HCT116 (cell line): Measurements from ENCODE around the gene CPEB3.

Experiments used
- CEBPB ChIP-seq: IDR thresholded peaks from 2 replicates; pipeline ENCODE4 v1.6.1; 2012; ENCODE audit warnings: low read depth
- EZH2 ChIP-seq: fragments of 200-600 bp; sonication (generic); IDR thresholded peaks from 2 replicates; pipeline ENCODE4 v1.6.1; 2017; ENCODE audit warnings: antibody characterized with exemption, mixed run types
- JUND ChIP-seq: IDR thresholded peaks from 2 replicates; pipeline ENCODE4 v1.6.1; 2012
- ZFX ChIP-seq: fragments of 450-650 bp; IDR thresholded peaks from 2 replicates; pipeline ENCODE4 v1.6.1; 2017
- TF ChIP-seq, protein P1 (sequence below), 3 experiments: fragments of 200-600 bp in 1 of 3; sonication (generic) in 1 of 3; IDR thresholded peaks in 2 of 3; conservative IDR thresholded peaks in 1 of 3; 2 replicates each; pipeline ENCODE4 v1.5.1; 2012 to 2017; ENCODE audit warnings: low read depth in 2 of 3, low read length in 2 of 3, antibody characterized with exemption in 1 of 3, borderline replicate concordance in 1 of 3, control low read depth in 1 of 3, mild to moderate bottlenecking in 1 of 3, mixed read lengths in 1 of 3, mixed run types in 1 of 3, moderate library complexity in 1 of 3; ENCODE audit not compliant: insufficient read depth in 1 of 3
- TF ChIP-seq, protein P2 (sequence below): IDR thresholded peaks from 2 replicates; pipeline ENCODE4 v1.6.1; 2012

DNA sequence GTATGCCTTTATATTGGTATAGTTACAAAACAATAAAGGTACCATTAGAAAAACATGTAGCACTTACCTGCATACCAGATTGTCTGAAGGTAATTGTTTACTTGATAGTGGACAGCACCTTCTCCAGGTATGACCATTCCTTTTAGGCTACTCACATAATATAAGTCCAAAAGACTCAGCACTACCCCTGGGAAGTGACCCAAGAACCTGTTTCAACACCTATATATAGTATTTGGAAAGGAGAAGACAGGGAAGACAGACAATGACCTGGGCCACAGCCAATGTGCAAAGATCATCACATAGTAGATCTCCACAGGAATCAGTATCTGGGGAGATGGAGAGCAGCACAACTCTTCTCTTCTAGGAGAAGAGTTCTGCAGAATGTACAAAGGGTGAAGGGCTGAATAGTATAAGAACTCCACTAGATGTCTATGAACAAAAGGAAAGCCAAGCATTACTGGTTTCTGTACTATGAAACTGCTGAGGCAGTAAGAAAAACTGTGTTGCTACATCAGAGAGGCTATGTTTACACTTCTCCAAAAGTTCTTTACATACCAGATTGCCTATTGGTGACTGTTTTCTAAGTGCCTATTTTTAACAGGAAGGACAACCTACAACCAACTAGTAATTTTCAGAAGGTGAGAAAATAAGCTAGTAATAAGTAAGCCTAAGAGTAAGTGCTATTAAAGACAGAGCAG is 208.1 kb downstream of the CPEB3 start:
- no peak for TF ChIP-seq EZH2
- TF ChIP-seq JUND = no peak
- TF ChIP-seq, protein P1, sequence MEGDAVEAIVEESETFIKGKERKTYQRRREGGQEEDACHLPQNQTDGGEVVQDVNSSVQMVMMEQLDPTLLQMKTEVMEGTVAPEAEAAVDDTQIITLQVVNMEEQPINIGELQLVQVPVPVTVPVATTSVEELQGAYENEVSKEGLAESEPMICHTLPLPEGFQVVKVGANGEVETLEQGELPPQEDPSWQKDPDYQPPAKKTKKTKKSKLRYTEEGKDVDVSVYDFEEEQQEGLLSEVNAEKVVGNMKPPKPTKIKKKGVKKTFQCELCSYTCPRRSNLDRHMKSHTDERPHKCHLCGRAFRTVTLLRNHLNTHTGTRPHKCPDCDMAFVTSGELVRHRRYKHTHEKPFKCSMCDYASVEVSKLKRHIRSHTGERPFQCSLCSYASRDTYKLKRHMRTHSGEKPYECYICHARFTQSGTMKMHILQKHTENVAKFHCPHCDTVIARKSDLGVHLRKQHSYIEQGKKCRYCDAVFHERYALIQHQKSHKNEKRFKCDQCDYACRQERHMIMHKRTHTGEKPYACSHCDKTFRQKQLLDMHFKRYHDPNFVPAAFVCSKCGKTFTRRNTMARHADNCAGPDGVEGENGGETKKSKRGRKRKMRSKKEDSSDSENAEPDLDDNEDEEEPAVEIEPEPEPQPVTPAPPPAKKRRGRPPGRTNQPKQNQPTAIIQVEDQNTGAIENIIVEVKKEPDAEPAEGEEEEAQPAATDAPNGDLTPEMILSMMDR (IDR thresholded peaks at IDR 0.05 in 2 of 3, conservative IDR thresholded peaks at IDR 0.05 in 1 of 3; ENCODE audit: borderline replicate concordance in 1 of 3, insufficient read depth in 1 of 3, low read depth in 2 of 3, low read length in 2 of 3) = no peak
- TF ChIP-seq ZFX = no peak
- TF ChIP-seq, protein P2, sequence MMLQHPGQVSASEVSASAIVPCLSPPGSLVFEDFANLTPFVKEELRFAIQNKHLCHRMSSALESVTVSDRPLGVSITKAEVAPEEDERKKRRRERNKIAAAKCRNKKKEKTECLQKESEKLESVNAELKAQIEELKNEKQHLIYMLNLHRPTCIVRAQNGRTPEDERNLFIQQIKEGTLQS = no peak
- no peak for TF ChIP-seq CEBPB
